ENCODE data around the gene CNTLN.

DNA sequence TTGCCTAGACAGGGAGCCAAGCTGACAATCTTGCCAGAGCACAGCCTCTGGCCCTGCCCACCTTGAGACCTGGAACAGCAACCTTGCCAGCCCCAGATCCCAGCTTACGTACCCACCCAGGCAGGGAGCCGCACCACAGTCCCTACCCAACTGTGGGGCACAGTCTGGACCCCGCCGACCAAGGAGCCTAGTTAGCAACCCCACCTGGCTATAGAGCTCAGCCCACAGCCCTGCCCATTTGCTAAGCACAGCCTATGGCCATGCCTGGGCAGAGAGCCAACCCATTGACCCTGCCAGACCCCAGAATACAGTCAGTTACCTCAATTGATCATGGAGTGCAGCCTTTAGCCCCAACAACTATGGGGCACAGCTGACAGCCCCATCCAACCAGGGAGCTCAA lies 346.1 kb downstream of the CNTLN start:
- TF ChIP-seq, protein P1, sequence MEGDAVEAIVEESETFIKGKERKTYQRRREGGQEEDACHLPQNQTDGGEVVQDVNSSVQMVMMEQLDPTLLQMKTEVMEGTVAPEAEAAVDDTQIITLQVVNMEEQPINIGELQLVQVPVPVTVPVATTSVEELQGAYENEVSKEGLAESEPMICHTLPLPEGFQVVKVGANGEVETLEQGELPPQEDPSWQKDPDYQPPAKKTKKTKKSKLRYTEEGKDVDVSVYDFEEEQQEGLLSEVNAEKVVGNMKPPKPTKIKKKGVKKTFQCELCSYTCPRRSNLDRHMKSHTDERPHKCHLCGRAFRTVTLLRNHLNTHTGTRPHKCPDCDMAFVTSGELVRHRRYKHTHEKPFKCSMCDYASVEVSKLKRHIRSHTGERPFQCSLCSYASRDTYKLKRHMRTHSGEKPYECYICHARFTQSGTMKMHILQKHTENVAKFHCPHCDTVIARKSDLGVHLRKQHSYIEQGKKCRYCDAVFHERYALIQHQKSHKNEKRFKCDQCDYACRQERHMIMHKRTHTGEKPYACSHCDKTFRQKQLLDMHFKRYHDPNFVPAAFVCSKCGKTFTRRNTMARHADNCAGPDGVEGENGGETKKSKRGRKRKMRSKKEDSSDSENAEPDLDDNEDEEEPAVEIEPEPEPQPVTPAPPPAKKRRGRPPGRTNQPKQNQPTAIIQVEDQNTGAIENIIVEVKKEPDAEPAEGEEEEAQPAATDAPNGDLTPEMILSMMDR (IDR thresholded peaks at IDR 0.05), result no peak
- TF ChIP-seq EZH2 (IDR thresholded peaks at IDR 0.05; ENCODE audit: borderline replicate concordance, insufficient read depth, low read depth, low read length, poor library complexity, severe bottlenecking), result no peak
